Activated T-cell treated with anti-CD3 and anti-CD28 coated beads, Interleukin-2, amount 50 U/mL, for 72 hours (primary cell): ENCODE results near the gene NKAIN4. TPM values are rescaled to one million over a fixed set of nuclear protein-coding genes. Genes with fewer than 3 reads are reported as not detected.

ENCODE experiments used
- ATAC-seq, 2 donors: fragments of 150-1000 bp; cut with Tn5 transposase; replicated peaks in 1 of 2; 2 replicates each; pipeline ENCODE4 v1.10.0; 2021; ENCODE audit warnings: moderate library complexity in 2 of 2, mild to moderate bottlenecking in 1 of 2
- DNase-seq, 2 donors: peaks; one replicate each; pipeline ENCODE4 v3.0.0; 2021 to 2022; ENCODE audit warnings: mixed read lengths in 1 of 2
- H3K27ac Mint-ChIP-seq: one replicate; pipeline ENCODE4 v1.8.0; 2022; ENCODE audit warnings: mild to moderate bottlenecking, moderate library complexity, mixed read lengths
- H3K27me3 Mint-ChIP-seq: one replicate; pipeline ENCODE4 v1.8.0; 2022; ENCODE audit warnings: low read depth, mixed read lengths
- H3K36me3 Mint-ChIP-seq, 2 donors: one replicate each; pipeline ENCODE4 v1.8.0; 2022; ENCODE audit warnings: mixed read lengths in 2 of 2, mild to moderate bottlenecking in 1 of 2; ENCODE audit not compliant: insufficient read depth in 2 of 2
- H3K4me1 Mint-ChIP-seq: one replicate; pipeline ENCODE4 v1.8.0; 2022; ENCODE audit warnings: low read depth, mixed read lengths
- H3K4me3 Mint-ChIP-seq, 2 donors: one replicate each; pipeline ENCODE4 v1.8.0; 2022; ENCODE audit warnings: mild to moderate bottlenecking in 2 of 2, mixed read lengths in 2 of 2, moderate library complexity in 2 of 2
- H3K9me3 Mint-ChIP-seq, 2 donors: one replicate each; pipeline ENCODE4 v1.8.0; 2022; ENCODE audit warnings: mixed read lengths in 2 of 2
- total RNA-seq, 2 donors: library from RNA; stranded (reverse); gene quantifications; one replicate each; pipeline ENCODE4 v1.2.3, GENCODE V29; 2022

Gene NKAIN4
- total RNA-seq, 2 donors from 2014 or later = not detected

- Mint-ChIP-seq H3K27ac (no peak overlapping the region), H3K4me1 (no peaks in the 10 kb centered on the region), H3K9me3 (no peaks in the 10 kb centered on the region), H3K27me3 (peaks cover 11% of the 10 kb centered on the region), H3K4me3 (no peak overlapping the region), H3K36me3 (no peaks in the 10 kb centered on the region)
- no peak for ATAC-seq
- DNase-seq = no peak
Observed at GRCh38 chr20:63243604-63244247, 10.5 kb downstream of the NKAIN4 start.

GRCh38 chr20:63242736-63243135 lies 11.5 kb downstream of the NKAIN4 start:
- no peaks in the 10 kb centered on the region for H3K9me3 Mint-ChIP-seq
- H3K4me3 Mint-ChIP-seq = no peak overlapping the region
- H3K27me3 Mint-ChIP-seq = peaks cover 7% of the 10 kb centered on the region
- H3K4me1 Mint-ChIP-seq = no peaks in the 10 kb centered on the region
- H3K36me3 Mint-ChIP-seq = no peaks in the 10 kb centered on the region
- ATAC-seq (no peak), DNase-seq (no peak)
- no peak overlapping the region for H3K27ac Mint-ChIP-seq

GRCh38 chr20:63241272-63241671 lies 13.0 kb downstream of the NKAIN4 start:
- DNase-seq = no peak
- H3K4me1 Mint-ChIP-seq = no peaks in the 10 kb centered on the region
- H3K4me3 Mint-ChIP-seq = no peak overlapping the region

GRCh38 chr20:63240004-63240403 lies 14.3 kb downstream of the NKAIN4 start:
- DNase-seq = no peak
- H3K36me3 Mint-ChIP-seq = no peaks in the 10 kb centered on the region
- H3K4me1 Mint-ChIP-seq = no peaks in the 10 kb centered on the region
- no peak overlapping the region for H3K4me3 Mint-ChIP-seq
- no peaks in the 10 kb centered on the region for H3K9me3 Mint-ChIP-seq
- no peaks in the 10 kb centered on the region for H3K27me3 Mint-ChIP-seq
- no peak for ATAC-seq
- H3K27ac Mint-ChIP-seq = no peak overlapping the region

More at GRCh38 chr20:63241272-63241671, 13.0 kb downstream of the NKAIN4 start:
- Mint-ChIP-seq H3K27ac (no peak overlapping the region), H3K27me3 (peaks cover 7% of the 10 kb centered on the region), H3K36me3 (no peaks in the 10 kb centered on the region), H3K9me3 (no peaks in the 10 kb centered on the region)
- no peak for ATAC-seq

- Mint-ChIP-seq H3K4me3 (no peak overlapping the region), H3K27me3 (no peaks in the 10 kb centered on the region), H3K36me3 (no peaks in the 10 kb centered on the region), H3K4me1 (no peaks in the 10 kb centered on the region), H3K9me3 (no peaks in the 10 kb centered on the region), H3K27ac (no peak overlapping the region)
- DNase-seq (no peak), ATAC-seq (no peak)
Observed at GRCh38 chr20:63239431-63239830, 14.8 kb downstream of the NKAIN4 start.

- Mint-ChIP-seq H3K4me1 (no peaks in the 10 kb centered on the region), H3K9me3 (no peaks in the 10 kb centered on the region), H3K4me3 (no peak overlapping the region), H3K27ac (no peak overlapping the region), H3K27me3 (no peaks in the 10 kb centered on the region), H3K36me3 (no peaks in the 10 kb centered on the region)
- DNase-seq (no peak), ATAC-seq (peak; percentile 42 to 52)
Observed at GRCh38 chr20:63238514-63239125, 15.6 kb downstream of the NKAIN4 start.

- no peaks in the 10 kb centered on the region for H3K36me3 Mint-ChIP-seq
- DNase-seq = no peak
- no peak overlapping the region for H3K27ac Mint-ChIP-seq
- no peaks in the 10 kb centered on the region for H3K9me3 Mint-ChIP-seq
- H3K4me1 Mint-ChIP-seq = no peaks in the 10 kb centered on the region
- no peak for ATAC-seq
- no peak overlapping the region for H3K4me3 Mint-ChIP-seq
- H3K27me3 Mint-ChIP-seq = no peaks in the 10 kb centered on the region
Observed at GRCh38 chr20:63238031-63238430, 16.2 kb downstream of the NKAIN4 start.

GRCh38 chr20:63236116-63236837 lies 18.0 kb downstream of the NKAIN4 start:
- no peak for ATAC-seq
- no peak overlapping the region for H3K27ac Mint-ChIP-seq

GRCh38 chr20:63235399-63235983 lies 18.8 kb downstream of the NKAIN4 start, which contains the start of gene BIRC7:
Gene BIRC7 (plus strand): TSS chr20:63235905. CDS start chr20:63236097, 192 bp downstream.
- Mint-ChIP-seq H3K4me3 (no peak within 1 kb of the TSS), H3K9me3 (no peaks in the 10 kb centered on the region), H3K4me1 (no peaks in the 10 kb centered on the region), H3K27me3 (peaks cover 19% of the 10 kb centered on the region), H3K27ac (no peak within 1 kb of the TSS), H3K36me3 (no peaks in the 10 kb centered on the region)
- no peak for DNase-seq
- no peak for ATAC-seq

More at GRCh38 chr20:63236116-63236837, 18.0 kb downstream of the NKAIN4 start:
- H3K4me1 Mint-ChIP-seq = no peaks in the 10 kb centered on the region
- no peak overlapping the region for H3K4me3 Mint-ChIP-seq
- H3K9me3 Mint-ChIP-seq = no peaks in the 10 kb centered on the region
- no peaks in the 10 kb centered on the region for H3K36me3 Mint-ChIP-seq
- peaks cover 12% of the 10 kb centered on the region for H3K27me3 Mint-ChIP-seq
- DNase-seq = no peak

- ATAC-seq = peak in 1 of 2 donors; percentile 30
Observed at GRCh38 chr20:63234693-63235398, 19.4 kb downstream of the NKAIN4 start.

GRCh38 chr20:63233924-63234323 lies 20.3 kb downstream of the NKAIN4 start:
- Mint-ChIP-seq H3K4me1 (no peaks in the 10 kb centered on the region), H3K27ac (no peak overlapping the region), H3K9me3 (no peaks in the 10 kb centered on the region), H3K36me3 (no peaks in the 10 kb centered on the region), H3K4me3 (no peak overlapping the region), H3K27me3 (peaks cover 35% of the 10 kb centered on the region)
- DNase-seq = no peak
- no peak for ATAC-seq

More at GRCh38 chr20:63234693-63235398, 19.4 kb downstream of the NKAIN4 start:
- peaks cover 26% of the 10 kb centered on the region for H3K27me3 Mint-ChIP-seq
- H3K9me3 Mint-ChIP-seq = no peaks in the 10 kb centered on the region
- H3K4me1 Mint-ChIP-seq = no peaks in the 10 kb centered on the region
- H3K4me3 Mint-ChIP-seq = no peak overlapping the region
- no peaks in the 10 kb centered on the region for H3K36me3 Mint-ChIP-seq
- no peak overlapping the region for H3K27ac Mint-ChIP-seq
- peak in 1 of 2 donors; percentile 23 for DNase-seq

- H3K4me3 Mint-ChIP-seq = no peak overlapping the region
- H3K27ac Mint-ChIP-seq = no peak overlapping the region
- no peaks in the 10 kb centered on the region for H3K4me1 Mint-ChIP-seq
- H3K36me3 Mint-ChIP-seq = no peaks in the 10 kb centered on the region
- H3K27me3 Mint-ChIP-seq = peaks cover 41% of the 10 kb centered on the region
- ATAC-seq (no peak), DNase-seq (no peak)
- no peaks in the 10 kb centered on the region for H3K9me3 Mint-ChIP-seq
Observed at GRCh38 chr20:63233061-63233344, 21.3 kb downstream of the NKAIN4 start.
